ENCODE measurements around the gene BTN3A1. TPM values are rescaled to one million over a fixed set of nuclear protein-coding genes. Genes with fewer than 3 reads are reported as not detected.

BTN3A1 gene
- total RNA-seq, 1 donor from 2014 or later = 8.1 TPM

Other genes starting within 250 kb of the BTN3A1 start
- gene BTN3A2, start 37.1 kb upstream of the BTN3A1 start, total RNA-seq = 15.8 and 17.8 TPM in 2 replicates
- 9.2 and 10.9 TPM in 2 replicates for gene BTN2A2, start 19.2 kb upstream of the BTN3A1 start, total RNA-seq
- 8.9 and 12.1 TPM in 2 replicates for gene BTN3A3, start 38.2 kb downstream of the BTN3A1 start, total RNA-seq
- gene BTN2A1, start 55.7 kb downstream of the BTN3A1 start, total RNA-seq = 6.0 and 7.0 TPM in 2 replicates
- gene BTN1A1, start 98.0 kb downstream of the BTN3A1 start, total RNA-seq = not detected in 2 replicates
- gene HMGN4, start 136.1 kb downstream of the BTN3A1 start, total RNA-seq = 46.1 and 59.6 TPM in 2 replicates
- 18.4 and 20.2 TPM in 2 replicates for gene ABT1, start 194.7 kb downstream of the BTN3A1 start, total RNA-seq